ENCODE data around the gene MLLT11. TPM values are rescaled to one million over a fixed set of nuclear protein-coding genes. Genes with fewer than 3 reads are reported as not detected.

MLLT11 gene
- total and polyA plus RNA-seq, 8 donors = 1.7 to 23.0 (median 21.5) TPM

DNA sequence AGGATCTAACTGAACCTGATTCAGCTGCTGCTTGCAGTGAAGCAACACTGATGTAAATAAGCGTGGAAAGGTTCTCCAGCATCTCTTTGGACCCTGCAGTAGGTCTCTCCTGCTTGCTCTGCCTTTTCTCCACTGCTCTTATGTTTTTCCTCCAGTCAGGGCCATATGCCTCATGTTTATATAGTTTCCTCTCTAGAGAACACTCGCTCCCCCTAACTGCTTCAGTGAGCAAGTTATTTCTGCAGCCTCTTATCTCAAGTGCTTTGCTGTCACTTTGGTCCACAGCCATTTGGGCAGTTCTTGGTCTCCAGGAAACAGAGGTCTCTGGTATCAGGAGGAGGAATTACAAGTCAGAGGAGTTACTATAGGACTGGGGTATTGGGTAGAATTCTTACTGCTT lies 46.7 kb upstream of the MLLT11 start:
- Histone ChIP-seq H3K4me3 (no peak overlapping the region), H3K27me3 (no peaks in the 10 kb centered on the region), H3K9me3 (no peaks in the 10 kb centered on the region), H3K36me3 (peaks cover 0 to 8% of the 10 kb centered on the region in 2 donors), H3K4me1 (peaks cover 20 to 38% of the 10 kb centered on the region in 2 donors), H3K27ac (peak overlapping the region; percentile 17 to 39)
- TF ChIP-seq, protein P1, sequence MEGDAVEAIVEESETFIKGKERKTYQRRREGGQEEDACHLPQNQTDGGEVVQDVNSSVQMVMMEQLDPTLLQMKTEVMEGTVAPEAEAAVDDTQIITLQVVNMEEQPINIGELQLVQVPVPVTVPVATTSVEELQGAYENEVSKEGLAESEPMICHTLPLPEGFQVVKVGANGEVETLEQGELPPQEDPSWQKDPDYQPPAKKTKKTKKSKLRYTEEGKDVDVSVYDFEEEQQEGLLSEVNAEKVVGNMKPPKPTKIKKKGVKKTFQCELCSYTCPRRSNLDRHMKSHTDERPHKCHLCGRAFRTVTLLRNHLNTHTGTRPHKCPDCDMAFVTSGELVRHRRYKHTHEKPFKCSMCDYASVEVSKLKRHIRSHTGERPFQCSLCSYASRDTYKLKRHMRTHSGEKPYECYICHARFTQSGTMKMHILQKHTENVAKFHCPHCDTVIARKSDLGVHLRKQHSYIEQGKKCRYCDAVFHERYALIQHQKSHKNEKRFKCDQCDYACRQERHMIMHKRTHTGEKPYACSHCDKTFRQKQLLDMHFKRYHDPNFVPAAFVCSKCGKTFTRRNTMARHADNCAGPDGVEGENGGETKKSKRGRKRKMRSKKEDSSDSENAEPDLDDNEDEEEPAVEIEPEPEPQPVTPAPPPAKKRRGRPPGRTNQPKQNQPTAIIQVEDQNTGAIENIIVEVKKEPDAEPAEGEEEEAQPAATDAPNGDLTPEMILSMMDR (IDR thresholded peaks at IDR 0.05) = no peak
- ATAC-seq = peak; percentile 79
- intact Hi-C loops (cut with DNase I) = no loop called here
- peak in 2 of 4 donors; percentile 68 to 91 for DNase-seq

DNA sequence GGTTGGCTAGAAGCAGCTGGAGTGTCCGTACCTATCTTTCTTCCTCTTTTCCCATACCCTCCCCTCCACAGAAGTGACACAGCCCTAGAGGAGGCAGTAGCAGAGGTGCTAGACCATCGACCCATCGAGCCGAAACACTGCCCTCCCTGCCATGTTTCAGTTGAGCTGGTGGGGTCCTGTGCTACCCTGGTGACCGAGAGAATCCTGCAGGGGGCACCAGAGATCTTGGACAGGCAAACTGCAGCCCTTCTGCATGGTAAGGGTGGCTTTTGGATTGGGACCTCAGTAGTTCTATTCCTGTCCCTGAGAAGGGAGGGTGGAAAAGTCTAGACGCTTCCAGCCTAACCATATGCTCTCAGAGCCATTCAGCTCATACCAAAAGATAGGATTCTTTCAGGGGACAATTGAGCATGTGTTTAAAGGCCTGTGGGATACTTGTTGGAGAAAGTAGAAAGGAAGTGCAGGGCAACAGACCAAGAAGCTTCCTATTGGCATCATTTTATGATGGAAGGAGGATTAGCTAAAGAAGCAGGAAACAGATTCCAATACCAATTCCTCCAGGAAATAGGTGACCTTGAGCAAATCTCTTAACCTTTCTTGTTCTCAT lies 35.6 kb upstream of the MLLT11 start:
- peak in 2 of 4 donors; percentile 69 to 78 for DNase-seq
- H3K36me3 ChIP-seq = peaks cover 0 to 58% of the 10 kb centered on the region in 2 donors

DNA sequence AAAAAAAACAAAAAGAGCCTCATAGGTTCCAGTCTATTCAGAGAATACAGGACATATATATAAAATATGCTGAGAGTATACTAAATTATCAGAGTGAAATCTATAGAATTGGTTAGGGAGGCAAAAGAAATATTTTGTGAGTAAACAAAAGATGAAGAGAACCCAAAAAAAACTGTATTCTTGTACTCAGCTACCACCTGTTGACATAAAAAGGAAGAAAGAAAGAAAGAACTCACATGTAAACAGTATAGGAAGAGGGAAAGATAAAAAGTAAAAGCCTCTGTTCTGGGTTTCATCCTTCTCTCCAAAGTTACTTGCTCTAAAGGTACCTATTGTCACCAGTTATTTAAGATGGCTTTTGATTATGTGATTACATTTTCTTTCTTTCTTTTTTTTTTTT lies 33.7 kb upstream of the MLLT11 start:
- Histone ChIP-seq H3K4me3 (no peak overlapping the region), H3K27me3 (no peaks in the 10 kb centered on the region), H3K9me3 (no peaks in the 10 kb centered on the region), H3K27ac (no peak overlapping the region), H3K4me1 (peaks cover 2 to 6% of the 10 kb centered on the region in 2 donors), H3K36me3 (peaks cover 0 to 66% of the 10 kb centered on the region in 2 donors)
- TF ChIP-seq, protein P1 (IDR thresholded peaks at IDR 0.05) = no peak
- no peak for ATAC-seq
- DNase-seq = no peak
- intact Hi-C loops (cut with DNase I) = no loop called here

More for the DNA sequence above, 35.6 kb upstream of the MLLT11 start:
- Histone ChIP-seq H3K9me3 (no peaks in the 10 kb centered on the region), H3K27ac (peak overlapping the region in 1 of 2 donors; percentile 3), H3K4me3 (no peak overlapping the region), H3K27me3 (no peaks in the 10 kb centered on the region), H3K4me1 (peaks cover 2 to 6% of the 10 kb centered on the region in 2 donors)
- ATAC-seq = peak; percentile 98
- TF ChIP-seq, protein P1 (IDR thresholded peaks at IDR 0.05) = peak; percentile 52 to 79
- intact Hi-C loops (cut with DNase I) = no loop called here

DNA sequence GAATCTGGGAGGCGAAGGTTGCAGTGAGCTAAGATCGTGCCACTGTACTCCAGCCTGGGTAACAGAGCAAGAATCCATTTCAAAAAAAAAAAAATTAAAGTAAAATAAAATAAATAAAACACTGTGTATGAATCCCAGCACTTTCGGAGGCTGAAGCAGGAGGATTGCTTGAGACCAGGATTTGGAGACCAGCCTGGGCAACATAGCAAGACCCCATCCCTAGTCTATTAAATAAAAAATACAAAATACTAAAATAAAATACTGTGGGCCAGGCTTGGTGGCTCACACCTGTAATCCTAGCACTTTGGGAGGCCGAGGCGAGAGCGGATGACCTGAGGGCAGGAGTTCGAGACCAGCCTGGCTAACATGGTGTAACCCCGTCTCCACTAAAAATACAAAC lies 28.0 kb upstream of the MLLT11 start:
- intact Hi-C loops (cut with DNase I) = no loop called here
- TF ChIP-seq, protein P1 (IDR thresholded peaks at IDR 0.05) = no peak

DNA sequence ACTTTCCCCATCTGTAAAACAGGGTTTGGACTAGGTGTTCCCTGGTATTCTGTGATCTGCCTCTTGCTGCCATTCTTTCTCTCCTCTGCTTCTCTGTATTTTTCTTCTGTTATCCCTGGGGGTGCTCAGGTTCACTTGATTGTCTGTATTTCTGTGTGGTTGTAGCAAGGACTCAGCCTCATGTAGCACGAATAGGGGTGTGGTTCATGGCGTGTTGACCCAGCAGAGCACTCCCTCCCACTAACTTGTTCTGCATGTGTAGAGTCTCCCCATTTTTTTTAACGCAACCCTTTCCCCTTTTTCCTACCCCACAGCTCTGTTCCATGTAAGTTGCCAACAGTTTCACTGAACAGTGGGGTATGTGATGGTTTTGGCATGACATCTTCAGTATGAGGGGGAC lies 25.0 kb upstream of the MLLT11 start:
- Histone ChIP-seq H3K36me3 (peaks cover 0 to 42% of the 10 kb centered on the region in 2 donors), H3K4me1 (no peaks in the 10 kb centered on the region), H3K9me3 (no peaks in the 10 kb centered on the region), H3K4me3 (no peak overlapping the region), H3K27ac (no peak overlapping the region), H3K27me3 (no peaks in the 10 kb centered on the region)
- TF ChIP-seq, protein P1 (IDR thresholded peaks at IDR 0.05) = no peak
- ATAC-seq (no peak), DNase-seq (no peak)
- intact Hi-C loops (cut with DNase I) = no loop called here

More for the DNA sequence above, 28.0 kb upstream of the MLLT11 start:
- ATAC-seq (no peak), DNase-seq (no peak)
- H3K4me1 ChIP-seq = no peaks in the 10 kb centered on the region
- no peaks in the 10 kb centered on the region for H3K9me3 ChIP-seq
- no peaks in the 10 kb centered on the region for H3K27me3 ChIP-seq
- H3K36me3 ChIP-seq = peaks cover 0 to 71% of the 10 kb centered on the region in 2 donors
- no peak overlapping the region for H3K27ac ChIP-seq
- H3K4me3 ChIP-seq = no peak overlapping the region

Data from left lung (tissue), 10 donors.